IPS DF 19.7 (cell line): ENCODE measurements around the gene WDR43.

Experiments used
- DNase-seq: peaks from one replicate; pipeline ENCODE4 v3.0.0-alpha.2; 2013; ENCODE audit warnings: low read depth, low spot score

Gene WDR43, protein sequence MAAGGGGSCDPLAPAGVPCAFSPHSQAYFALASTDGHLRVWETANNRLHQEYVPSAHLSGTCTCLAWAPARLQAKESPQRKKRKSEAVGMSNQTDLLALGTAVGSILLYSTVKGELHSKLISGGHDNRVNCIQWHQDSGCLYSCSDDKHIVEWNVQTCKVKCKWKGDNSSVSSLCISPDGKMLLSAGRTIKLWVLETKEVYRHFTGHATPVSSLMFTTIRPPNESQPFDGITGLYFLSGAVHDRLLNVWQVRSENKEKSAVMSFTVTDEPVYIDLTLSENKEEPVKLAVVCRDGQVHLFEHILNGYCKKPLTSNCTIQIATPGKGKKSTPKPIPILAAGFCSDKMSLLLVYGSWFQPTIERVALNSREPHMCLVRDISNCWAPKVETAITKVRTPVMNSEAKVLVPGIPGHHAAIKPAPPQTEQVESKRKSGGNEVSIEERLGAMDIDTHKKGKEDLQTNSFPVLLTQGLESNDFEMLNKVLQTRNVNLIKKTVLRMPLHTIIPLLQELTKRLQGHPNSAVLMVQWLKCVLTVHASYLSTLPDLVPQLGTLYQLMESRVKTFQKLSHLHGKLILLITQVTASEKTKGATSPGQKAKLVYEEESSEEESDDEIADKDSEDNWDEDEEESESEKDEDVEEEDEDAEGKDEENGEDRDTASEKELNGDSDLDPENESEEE

GRCh38 chr2:28894470-28895188 lies at the start of gene WDR43:
Gene WDR43 (plus strand): TSS chr2:28894667. CDS start chr2:28894699, 32 bp downstream.
- DNase-seq = peak; percentile 95

DNA sequence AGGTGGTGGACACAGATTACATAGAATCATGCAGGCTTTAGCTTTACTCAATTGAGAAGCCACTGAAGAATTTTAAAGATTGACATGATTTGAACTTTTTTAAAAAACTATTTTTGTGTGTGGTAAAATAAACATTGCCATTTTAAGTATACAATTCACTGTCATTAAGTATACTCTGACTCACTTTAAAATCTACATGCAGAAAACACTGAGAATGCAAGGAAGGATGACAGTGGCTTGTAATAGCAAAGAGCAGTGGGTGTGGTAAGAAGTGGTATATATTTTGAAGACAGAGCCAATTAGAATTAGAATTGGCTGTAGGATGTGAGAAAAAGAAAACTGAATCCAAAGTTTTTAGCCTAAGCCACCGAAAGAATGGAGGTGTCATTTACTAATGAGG lies 39.3 kb upstream of the WDR43 start:
- DNase-seq = no peak

DNA sequence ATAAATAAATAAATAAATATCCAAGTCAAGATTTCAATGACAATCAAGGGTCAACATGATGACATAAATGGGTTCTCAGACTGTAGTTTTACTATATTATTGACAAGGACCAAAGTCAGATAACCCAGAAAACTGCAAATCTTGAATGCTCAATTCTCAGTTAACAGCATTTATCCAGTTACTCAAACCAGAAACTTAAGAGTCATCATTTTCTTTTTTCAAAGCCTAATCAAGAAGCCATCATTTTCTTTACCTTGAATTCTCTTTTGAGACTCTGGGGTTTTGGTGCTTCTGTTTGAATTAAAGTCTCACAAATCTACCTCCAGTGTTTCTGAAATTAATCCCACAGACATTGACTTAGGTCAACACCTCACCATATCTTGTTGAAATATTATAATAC lies 38.5 kb upstream of the WDR43 start:
- no peak for DNase-seq

DNA sequence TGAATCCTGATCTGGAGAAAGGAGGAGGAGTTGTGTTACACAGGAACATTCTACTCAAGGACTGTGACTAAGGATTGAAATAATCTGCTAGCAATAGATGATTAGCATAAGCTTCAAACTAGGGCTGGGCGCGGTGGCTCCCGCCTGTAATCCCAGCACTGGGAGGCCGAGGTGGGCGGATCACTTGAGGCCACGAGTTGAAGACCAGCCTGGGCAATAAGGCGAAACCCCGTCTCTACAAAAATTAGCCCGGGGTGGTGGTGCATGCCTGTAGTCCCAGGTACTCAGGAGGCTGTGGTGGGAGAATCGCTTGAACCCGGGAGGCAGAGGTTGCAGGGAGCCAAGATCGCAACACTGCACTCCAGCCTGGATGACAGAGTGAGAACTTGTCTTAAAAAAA lies 25.9 kb upstream of the WDR43 start:
- no peak for DNase-seq

DNA sequence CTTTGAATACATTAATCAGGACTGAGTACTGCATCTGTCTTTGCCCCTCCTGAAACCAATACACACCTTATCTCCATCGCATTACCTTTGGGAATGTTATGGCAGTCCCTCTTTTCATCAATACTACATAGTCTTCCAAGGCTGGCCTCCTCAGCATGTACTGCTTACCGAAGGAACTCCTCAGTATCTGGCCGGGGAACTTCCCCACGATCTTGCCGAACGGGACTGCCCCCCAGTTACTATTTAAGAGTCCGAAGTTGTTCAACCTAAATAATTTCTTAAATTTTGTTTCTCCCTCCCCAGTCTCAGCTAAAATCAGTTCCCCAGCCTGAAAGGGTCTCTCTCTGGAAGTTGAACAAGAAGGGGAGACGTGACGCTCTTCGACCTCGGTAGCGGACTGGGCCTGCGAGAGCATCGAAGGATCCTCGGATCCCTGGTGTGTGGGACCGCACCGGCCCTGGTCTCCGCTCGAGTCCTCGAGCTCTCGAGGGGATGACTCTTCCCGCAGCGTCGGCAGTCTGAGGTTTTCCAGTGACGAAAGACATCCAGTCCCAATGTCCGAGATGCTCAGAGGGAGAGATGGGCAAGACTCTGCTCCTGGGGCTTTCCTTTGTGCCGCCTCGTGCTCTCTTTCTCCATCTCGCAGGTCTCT lies 24.8 kb upstream of the WDR43 start:
- no peak for DNase-seq

GRCh38 chr2:28870146-28870891 lies 24.1 kb upstream of the WDR43 start, which contains the start of gene TRMT61B:
Gene TRMT61B (minus strand): TSS chr2:28870309. CDS start chr2:28870277, 32 bp downstream.
- DNase-seq = peak; percentile 89

DNA sequence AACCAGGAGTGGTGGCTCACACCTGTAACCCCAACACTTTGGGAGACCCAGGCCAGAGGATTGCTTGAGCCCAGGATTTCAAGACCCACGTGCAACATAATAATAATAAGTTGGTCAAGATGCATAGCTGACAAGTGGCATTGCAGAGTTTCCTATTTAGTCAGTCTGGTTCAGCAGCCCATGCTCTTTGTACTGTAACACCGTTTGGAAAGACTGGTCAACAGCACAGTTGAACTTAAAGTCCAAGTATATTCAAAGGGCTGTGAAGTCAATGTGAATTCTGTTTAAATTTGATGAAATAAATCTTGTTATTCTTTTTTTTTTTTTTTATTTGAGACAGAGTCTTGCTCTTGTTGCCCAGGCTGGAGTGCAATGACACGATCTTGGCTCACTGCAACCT lies 22.8 kb upstream of the WDR43 start:
- DNase-seq = no peak

DNA sequence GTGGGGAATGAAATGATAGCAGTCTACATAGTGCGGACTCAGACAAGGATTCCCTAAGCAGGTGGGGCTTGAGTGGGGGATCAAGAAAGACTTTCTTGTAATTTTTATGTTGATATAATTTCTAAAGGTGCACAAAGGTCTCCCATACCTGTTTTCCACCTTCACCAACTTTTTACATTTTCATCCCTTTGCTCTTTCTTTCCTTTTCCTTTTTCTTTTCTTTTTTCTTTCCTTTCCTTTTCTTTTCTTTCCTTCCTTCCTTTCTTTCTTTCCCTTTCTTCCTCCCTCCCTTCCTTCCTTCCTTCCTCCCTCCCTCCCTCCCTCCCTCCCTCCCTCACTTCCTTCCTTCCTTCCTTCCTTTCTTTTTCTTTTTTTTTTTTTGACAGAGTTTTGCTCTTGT lies 14.3 kb upstream of the WDR43 start:
- DNase-seq = no peak

GRCh38 chr2:28893488-28893887 lies 979 bp upstream of the WDR43 start:
- DNase-seq = no peak

- no peak for DNase-seq
Observed at GRCh38 chr2:28895189-28895893, 874 bp downstream of the WDR43 start.

DNA sequence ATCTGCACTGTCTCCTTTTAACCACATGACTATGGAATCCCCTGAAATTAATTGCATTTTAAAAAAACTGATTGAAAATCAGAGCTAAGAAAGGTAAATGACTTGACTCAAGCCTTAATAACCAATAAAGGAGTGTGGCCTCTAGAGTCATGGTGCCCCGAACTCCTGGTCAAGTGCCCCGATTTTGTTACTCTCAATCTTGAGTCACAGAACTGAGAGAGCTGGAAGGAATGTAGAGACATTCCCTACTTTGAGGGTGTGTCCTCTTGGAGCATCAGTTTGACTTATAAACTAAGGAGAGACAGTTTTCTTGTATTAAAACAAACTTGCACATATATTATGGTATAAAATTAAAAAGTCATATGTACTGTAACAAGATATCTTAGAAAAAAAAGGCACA lies 2.4 kb downstream of the WDR43 start:
- DNase-seq = no peak

DNA sequence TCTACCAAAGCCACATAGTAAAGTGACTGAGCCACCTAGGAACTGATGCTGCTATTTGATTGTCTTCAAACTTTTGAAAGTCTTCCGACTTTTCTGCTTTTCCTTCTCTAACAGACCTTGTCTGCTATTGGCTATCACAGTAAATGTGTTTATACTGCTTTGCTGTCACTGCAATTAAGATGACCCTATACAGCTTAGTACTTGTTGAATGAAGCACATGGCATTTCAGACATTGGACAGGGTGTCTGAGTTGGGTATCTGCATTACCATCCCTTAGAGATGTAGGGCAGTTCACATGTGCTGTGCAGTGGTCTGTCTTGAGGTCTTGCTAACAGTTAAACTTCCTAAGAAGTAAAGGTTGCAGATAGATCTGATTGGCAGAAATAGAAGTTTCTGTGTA lies 3.6 kb downstream of the WDR43 start:
- no peak for DNase-seq

- no peak for DNase-seq
Observed at GRCh38 chr2:28901202-28901601, 6.7 kb downstream of the WDR43 start.

- DNase-seq = no peak
Observed at GRCh38 chr2:28901841-28902240, 7.4 kb downstream of the WDR43 start.

- no peak for DNase-seq
Observed at GRCh38 chr2:28902584-28902983, 8.1 kb downstream of the WDR43 start.

DNA sequence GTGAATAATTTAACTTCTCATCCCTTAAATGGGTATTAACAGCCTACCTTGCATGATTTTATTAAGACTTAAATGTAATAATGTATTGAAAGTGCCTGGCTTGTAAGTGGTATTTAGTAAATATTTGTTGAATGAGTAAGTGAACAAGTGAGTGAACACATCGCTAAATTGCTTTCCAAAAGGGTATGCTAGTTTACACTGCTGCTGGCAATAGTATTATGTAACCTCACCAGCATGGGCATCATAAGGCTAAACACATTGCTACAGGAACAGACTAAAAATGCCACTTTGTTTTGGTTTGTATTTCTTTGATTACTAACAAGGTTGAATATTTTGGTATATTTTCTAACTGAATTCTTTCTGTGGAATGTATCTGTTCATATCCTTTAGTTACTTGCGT lies 9.8 kb downstream of the WDR43 start:
- DNase-seq = no peak

DNA sequence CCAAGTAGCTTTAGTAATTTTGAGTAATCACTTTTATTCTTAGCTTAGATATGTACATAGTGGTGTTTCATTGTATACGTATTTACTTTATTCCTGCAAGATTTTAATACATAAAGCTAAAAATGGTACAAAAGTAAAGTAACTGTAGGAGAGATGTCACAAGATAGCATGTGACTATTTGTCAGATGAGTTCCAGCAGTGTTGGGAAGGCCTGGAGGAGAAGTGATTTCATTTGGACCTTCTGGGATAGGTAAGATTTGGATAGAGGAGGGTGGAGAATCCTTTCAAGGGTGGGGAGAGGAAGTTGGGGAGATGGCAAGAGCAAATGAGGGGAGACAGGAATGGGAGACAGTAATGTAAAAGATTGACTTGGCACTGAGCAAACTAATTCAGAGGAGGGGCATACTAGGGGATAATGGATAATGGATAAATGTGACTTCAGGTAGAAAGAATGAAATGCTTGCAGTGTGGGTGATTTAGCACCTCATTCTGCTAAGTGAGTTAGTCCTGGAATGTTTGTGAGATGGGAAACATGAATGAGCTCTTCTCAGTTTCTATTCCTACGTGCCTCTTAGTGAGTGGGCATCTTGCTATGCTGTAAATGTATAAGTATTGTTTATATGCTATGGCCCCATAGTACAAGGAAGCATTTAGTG lies 10.5 kb downstream of the WDR43 start:
- no peak for DNase-seq

DNA sequence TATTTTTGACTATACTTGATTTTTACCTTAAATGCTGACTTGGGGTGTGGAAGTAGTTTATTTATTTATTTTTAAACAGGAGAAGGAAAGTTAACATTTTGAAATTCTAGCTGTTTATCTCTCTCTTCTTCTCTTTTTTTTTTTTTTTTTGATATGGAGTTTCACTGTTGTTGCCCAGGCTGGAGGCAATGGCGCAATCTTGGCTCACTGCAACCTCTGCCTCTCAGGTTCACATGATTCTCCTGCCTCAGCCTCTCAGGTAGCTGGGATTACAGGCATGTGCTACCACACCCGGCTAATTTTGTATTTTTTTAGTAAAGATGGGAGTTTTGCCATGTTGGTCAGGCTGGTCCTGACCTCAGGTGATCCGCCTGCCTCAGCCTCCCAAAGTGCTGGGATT lies 11.1 kb downstream of the WDR43 start:
- no peak for DNase-seq

DNA sequence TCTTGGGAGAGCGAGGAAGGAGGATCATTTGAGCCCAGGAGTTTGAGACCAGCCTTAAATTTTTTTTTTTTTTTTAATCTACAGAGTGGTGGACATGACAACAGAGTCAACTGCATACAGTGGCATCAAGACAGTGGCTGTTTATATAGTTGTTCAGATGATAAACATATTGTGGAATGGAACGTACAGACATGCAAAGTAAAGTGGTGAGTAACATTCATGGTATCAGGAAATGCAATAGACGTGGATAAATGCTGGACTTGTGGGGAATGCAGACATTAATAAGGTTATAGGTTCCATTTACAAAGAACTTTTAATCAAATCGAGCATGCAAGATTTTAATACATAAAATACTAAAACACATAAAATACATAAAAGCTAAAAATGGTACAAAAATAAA lies 11.9 kb downstream of the WDR43 start:
- no peak for DNase-seq

GRCh38 chr2:28906821-28907220 lies 12.4 kb downstream of the WDR43 start:
- DNase-seq = no peak
